Ectodermal cell (in vitro differentiated cells): Measurements from ENCODE around the gene RAB13.
"Not testable (repeated sequence)": the region's sequence is repeated elsewhere in the genome, so short reads cannot be mapped to it uniquely, and the experiment has no call there.

Source experiments
- H3K27ac ChIP-seq: 2 replicates; pipeline ENCODE4 v1.7.0; 2013; ENCODE audit warnings: mild to moderate bottlenecking, low read depth, low read length; ENCODE audit not compliant: insufficient read depth, poor library complexity, severe bottlenecking
- H3K27me3 ChIP-seq: 2 replicates; pipeline ENCODE4 v1.7.0; 2013; ENCODE audit warnings: mild to moderate bottlenecking, low read length; ENCODE audit not compliant: insufficient read depth, control insufficient read depth, poor library complexity, severe bottlenecking
- H3K36me3 ChIP-seq: one replicate; pipeline ENCODE4 v1.7.0; 2013; ENCODE audit warnings: low read length; ENCODE audit not compliant: control insufficient read depth, insufficient read depth
- H3K4me1 ChIP-seq: one replicate; pipeline ENCODE4 v1.7.0; 2013; ENCODE audit warnings: low read length; ENCODE audit not compliant: control insufficient read depth, insufficient read depth
- H3K4me3 ChIP-seq: 2 replicates; pipeline ENCODE4 v1.7.0; 2013; ENCODE audit warnings: low read depth, low read length, control low read depth; ENCODE audit not compliant: insufficient read depth
- H3K9me3 ChIP-seq: 2 replicates; pipeline ENCODE4 v1.7.0; 2013; ENCODE audit warnings: mild to moderate bottlenecking, low read length, moderate library complexity; ENCODE audit not compliant: control insufficient read depth
- WGBS, 2 experiments: methylation state at CpG; one replicate each; pipeline ENCODE4 v1.1.7; 2013; ENCODE audit warnings: missing lambda C conversion rate in 2 of 2; 5-methylcytosine and 5-hydroxymethylcytosine counted together

The RAB13 gene

DNA sequence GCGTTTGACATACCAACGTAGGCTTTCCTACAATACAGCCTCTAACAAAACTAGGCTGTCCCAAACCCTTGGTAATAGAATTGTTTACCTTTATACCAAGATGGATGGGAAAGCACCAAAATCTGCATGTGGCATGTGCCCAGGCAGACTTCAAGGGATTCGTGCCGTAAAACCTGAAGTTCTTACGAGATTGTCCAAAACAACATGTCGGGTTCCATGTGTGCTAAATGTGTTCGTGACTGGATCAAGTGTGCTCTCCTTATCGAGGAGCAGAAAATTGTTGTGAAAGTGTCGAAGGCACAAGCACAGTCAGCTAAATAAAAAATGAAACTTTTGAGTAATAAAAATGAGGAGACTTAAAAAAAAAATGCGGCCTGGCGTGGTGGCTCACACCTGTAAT lies 9.5 kb upstream of the RAB13 start:
- 96 to 98% methylated on average over 11 of the region's 11 CpGs for WGBS, 2 experiments
- Histone ChIP-seq H3K36me3 (peaks cover 27% of the 10 kb centered on the region), H3K9me3 (no peaks in the 10 kb centered on the region), H3K27ac (no peak overlapping the region), H3K27me3 (no peaks in the 10 kb centered on the region), H3K4me3 (no peak overlapping the region), H3K4me1 (peaks cover 5% of the 10 kb centered on the region)

DNA sequence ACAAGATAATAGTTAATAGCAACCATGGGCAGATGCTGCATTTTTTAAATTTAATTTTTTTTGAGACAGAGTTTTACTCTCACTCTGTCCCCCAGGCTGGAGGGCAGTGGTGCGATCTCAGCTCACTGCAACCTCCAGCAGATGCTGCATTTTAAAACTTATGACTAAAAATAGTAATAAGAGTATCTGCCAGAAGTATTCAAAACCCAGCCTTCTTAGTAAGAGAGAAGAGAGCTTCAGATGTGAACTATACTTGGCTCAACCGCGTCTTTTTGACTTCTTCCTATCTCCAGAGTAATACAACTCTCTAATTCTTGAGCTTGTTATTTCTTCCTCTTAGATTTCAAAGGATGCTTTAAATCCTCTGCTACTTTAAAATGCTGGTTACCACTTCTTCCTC lies 9.1 kb upstream of the RAB13 start:
- Histone ChIP-seq H3K9me3 (no peaks in the 10 kb centered on the region), H3K36me3 (peaks cover 27% of the 10 kb centered on the region), H3K4me3 (no peak overlapping the region), H3K27me3 (no peaks in the 10 kb centered on the region), H3K27ac (no peak overlapping the region), H3K4me1 (peaks cover 5% of the 10 kb centered on the region)
- 97 to 98% methylated on average over 2 to 3 of the region's 3 CpGs for WGBS, 2 experiments

DNA sequence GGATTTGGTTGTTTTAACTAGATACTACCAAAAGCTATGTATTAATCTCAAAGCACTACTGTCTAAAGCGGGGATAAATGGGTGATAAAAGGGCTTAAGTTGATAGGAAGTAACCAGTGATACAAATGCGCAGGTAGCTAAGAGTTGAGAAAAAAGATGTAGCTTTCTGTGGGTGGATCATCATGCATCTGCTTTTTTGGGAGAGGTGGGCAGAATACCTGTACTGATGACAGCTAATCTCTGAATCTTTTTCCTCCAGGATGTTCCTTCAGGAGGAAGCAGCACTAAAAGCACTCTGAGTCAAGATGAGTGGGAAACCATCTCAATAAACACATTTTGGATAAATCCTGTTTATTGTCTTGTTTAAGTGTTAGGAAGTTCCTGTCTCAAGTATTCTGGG lies 5.7 kb upstream of the RAB13 start:
- Histone ChIP-seq H3K27me3 (no peaks in the 10 kb centered on the region), H3K36me3 (peaks cover 27% of the 10 kb centered on the region), H3K4me1 (peaks cover 5% of the 10 kb centered on the region), H3K4me3 (peak overlapping the region; percentile 90), H3K27ac (no peak overlapping the region), H3K9me3 (no peaks in the 10 kb centered on the region)
- 97 to 99% methylated on average over 2 of the region's 2 CpGs for WGBS, 2 experiments

DNA sequence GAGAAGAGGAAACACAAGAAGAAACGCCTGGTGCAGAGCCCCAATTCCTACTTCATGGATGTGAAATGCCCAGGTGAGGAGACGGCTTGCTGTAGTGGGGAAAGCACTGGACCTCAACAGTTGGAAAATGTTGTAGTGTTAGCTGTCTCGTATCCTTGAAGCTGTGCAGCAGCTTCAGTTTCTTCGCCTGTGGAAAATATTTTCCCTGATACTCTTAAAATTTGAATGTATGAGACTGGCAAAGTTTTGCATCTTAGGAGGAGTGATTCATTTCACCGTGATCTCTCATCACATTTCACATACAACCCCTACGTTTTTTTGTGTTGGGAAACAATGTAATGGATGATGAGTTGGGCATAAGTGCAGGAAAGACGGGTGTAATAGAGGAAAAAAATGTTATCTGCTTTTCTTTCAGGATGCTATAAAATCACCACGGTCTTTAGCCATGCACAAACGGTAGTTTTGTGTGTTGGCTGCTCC lies 5.1 kb upstream of the RAB13 start:
- H3K9me3 ChIP-seq = no peaks in the 10 kb centered on the region
- H3K36me3 ChIP-seq = peaks cover 27% of the 10 kb centered on the region
- H3K4me3 ChIP-seq = peak overlapping the region; percentile 90
- no peaks in the 10 kb centered on the region for H3K27me3 ChIP-seq
- H3K4me1 ChIP-seq = peaks cover 5% of the 10 kb centered on the region
- 19 to 26% methylated on average over 7 to 8 of the region's 9 CpGs for WGBS, 2 experiments
- H3K27ac ChIP-seq = peak overlapping the region; percentile 83

DNA sequence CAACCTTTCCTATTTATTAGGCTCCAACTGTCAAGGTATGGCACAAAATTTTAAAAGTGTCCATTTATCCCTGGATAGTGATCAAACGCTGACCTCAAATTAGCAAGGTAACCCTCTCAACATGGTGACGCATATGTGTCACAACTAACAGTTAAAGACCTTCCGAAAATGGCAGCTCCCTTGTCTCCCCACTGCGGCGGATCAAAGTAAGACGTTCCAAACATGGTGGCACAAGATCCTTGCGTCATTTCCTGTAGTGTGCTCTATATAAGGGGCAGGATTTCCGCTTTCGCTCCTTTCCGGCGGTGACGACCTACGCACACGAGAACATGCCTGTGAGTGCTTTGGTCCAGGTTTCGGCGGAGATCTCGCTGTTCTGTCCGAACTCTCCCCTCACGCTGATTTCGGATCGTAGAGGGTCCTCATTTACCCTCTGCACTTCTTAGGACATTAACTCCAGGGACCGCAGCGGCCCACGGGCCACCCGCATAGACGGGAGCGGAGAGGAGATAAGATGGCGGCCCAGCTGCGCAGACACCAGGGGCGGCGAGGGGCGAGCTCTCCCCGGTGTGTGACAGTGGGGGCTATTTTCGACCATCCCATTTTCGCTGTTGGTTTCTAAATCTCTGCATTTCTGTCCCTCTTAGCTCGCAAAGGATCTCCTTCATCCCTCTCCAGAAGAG lies 4.5 kb upstream of the RAB13 start, which contains the start of gene RPS27:
Gene RPS27, plus strand, starts transcription at position 295 of the 683 bp plus-strand sequence. Its CDS starts 35 bp downstream, at position 330.
- H3K36me3 ChIP-seq = peaks cover 26% of the 10 kb centered on the region
- peak within 1 kb of the TSS; percentile 83 for H3K27ac ChIP-seq
- H3K27me3 ChIP-seq = no peaks in the 10 kb centered on the region
- peak within 1 kb of the TSS; percentile 90 for H3K4me3 ChIP-seq
- H3K4me1 ChIP-seq = peaks cover 5% of the 10 kb centered on the region
- no peaks in the 10 kb centered on the region for H3K9me3 ChIP-seq
- WGBS, 2 experiments = 0% methylated on average over 36 of the region's 36 CpGs

DNA sequence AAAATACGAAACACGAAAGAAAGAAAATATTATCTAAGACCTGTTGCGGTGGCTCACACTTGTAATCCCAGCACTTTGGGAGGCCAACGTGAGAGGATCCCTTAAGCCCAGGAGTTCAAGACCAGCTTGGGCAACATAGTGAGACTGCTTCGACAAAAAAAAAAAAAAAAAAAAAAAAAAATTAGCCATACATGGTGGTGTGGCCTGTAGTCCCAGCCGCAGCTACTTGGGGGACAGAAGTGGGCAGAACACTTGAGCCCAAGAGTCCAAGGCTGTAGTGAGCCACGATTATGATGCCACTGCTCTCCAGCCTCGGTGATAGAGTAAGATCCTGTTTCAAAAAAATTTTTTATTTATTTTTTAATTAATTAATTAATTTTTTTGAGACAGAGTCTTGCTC lies 1.5 kb upstream of the RAB13 start:
- peaks cover 11% of the 10 kb centered on the region for H3K36me3 ChIP-seq
- no peak overlapping the region for H3K27ac ChIP-seq

DNA sequence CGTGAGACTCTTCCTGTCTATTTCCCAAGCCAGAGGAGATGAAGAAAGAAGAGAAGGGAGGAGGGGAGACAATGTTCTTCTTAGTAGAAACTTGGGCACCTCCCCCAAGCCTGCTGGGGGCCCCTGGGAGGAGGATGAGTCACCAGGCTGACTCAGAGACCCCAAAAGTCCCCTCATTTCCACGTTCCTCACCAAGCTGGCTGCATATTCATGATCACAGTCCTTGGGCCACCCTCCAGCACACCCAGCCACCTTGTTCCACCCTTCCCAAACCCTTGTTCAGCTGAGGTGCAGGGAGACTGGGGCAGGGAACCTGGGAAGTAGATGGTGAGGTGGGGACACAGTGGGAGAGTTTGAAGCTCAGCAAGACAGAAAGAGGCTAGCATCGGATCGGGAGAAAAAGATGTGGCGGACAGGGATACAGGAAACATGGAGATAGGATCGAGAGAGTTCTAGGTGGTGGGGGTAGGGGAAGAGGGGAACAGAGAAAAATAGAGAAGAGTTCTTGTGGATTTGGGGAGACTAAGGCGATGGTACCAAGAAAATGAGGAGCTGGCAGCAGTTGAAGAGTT lies 712 bp downstream of the RAB13 start:
- Histone ChIP-seq H3K4me1 (peaks cover 9% of the 10 kb centered on the region), H3K27me3 (no peaks in the 10 kb centered on the region), H3K4me3 (peak overlapping the region; percentile 54), H3K36me3 (no peaks in the 10 kb centered on the region), H3K9me3 (no peaks in the 10 kb centered on the region), H3K27ac (no peak overlapping the region)
- 3 to 6% methylated on average over 7 of the region's 7 CpGs for WGBS, 2 experiments

More for the DNA sequence above, 1.5 kb upstream of the RAB13 start:
- no peak overlapping the region for H3K4me3 ChIP-seq
- no peaks in the 10 kb centered on the region for H3K27me3 ChIP-seq
- WGBS, 2 experiments = 93 to 94% methylated on average over 7 of the region's 8 CpGs
- no peaks in the 10 kb centered on the region for H3K9me3 ChIP-seq
- peaks cover 14% of the 10 kb centered on the region for H3K4me1 ChIP-seq

DNA sequence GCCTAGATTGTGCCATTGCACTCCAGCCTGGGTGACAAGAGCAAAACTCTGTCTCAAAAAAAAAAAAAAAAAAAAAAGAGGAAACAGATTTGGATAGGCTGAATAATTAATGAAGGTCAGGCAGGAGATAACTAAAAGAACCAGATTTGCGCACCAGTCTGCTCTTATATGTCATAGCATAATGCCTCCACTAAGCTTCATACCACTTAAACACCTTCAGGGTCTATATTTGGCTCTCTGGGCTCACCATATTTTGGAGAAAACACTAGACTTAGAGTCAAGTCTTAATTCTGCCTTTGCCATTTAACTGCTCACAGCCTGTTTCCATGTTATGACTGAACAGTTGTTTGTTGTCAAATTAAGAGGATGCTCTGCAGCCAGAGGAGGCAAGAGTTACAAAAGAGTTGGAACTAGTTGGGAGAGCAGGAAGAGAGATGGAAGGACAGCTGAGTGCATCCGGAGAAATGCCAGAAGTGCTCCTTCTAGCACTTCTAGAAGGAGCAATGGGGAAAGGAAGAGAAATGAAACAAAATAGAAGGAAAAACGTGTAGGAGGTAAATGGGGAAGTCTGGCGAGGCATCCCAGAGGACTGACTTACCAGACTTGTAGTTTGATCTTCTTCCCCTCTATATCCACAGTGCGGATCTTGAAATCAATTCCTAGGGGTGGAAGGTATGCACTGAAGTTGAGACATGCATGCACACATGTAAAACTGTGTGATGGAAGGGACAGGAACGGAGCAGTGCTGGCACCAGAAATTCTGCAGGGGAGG lies 1.8 kb downstream of the RAB13 start:
- Histone ChIP-seq H3K4me3 (no peak overlapping the region), H3K9me3 (no peaks in the 10 kb centered on the region), H3K27ac (no peak overlapping the region), H3K27me3 (no peaks in the 10 kb centered on the region), H3K36me3 (no peaks in the 10 kb centered on the region), H3K4me1 (peaks cover 9% of the 10 kb centered on the region)
- 84 to 85% methylated on average over 6 of the region's 6 CpGs for WGBS, 2 experiments

DNA sequence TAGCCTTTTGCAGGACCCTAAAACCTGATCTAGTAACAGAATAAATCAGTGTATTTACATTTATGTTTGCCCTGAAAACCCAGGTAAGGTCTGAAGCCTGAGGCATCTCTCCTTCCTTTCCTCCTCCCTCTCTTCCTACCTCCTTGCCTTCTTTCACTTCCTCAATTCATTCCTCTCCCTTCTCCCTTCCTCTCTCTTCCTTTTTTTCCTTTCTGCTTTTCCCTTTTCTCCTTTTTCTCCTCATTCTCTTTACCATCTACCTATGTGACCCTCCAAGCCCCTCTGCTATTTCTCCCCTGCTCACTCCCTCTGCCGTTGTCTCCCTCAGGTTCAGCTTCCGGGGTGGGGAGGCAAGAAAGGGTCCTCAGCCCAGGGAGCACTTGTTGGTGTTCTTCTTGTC lies 4.4 kb downstream of the RAB13 start:
- not testable (repeated sequence) for H3K27me3 ChIP-seq, H3K9me3 ChIP-seq, H3K4me3 ChIP-seq, H3K36me3 ChIP-seq, H3K4me1 ChIP-seq, H3K27ac ChIP-seq
- 92 to 95% methylated on average over 2 of the region's 2 CpGs for WGBS, 2 experiments

DNA sequence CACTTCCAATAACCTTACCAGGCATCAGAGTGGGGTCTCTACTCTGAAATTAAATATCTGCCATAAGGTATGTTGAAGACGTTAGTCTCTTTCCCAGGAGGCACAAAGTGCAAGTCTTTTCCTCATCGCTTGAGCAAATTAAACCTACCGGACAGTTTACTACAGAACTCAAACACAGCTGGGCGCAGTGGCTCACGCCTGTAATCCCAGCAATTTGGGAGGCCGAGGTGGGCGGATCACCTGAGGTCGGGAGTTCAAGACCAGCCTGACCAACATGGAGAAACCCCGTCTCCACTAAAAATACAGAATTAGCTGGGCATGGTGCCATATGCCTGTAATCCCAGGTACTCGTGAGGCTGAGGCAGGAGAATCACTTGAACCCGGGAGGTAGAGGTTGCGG lies 7.0 kb downstream of the RAB13 start:
- not testable (repeated sequence) for H3K27me3 ChIP-seq, H3K36me3 ChIP-seq, H3K27ac ChIP-seq, H3K9me3 ChIP-seq, H3K4me1 ChIP-seq, H3K4me3 ChIP-seq
- 93 to 95% methylated on average over 12 of the region's 12 CpGs for WGBS, 2 experiments
